Measurements from ENCODE around the gene IRX4.

Gene IRX4

GRCh38 chr5:1882337-1883119, at the start of gene IRX4:
TSS of gene IRX4 (minus strand) at chr5:1882925. CDS start at chr5:1882647, 278 bp downstream.
- DNase-seq (ENCODE audit: low read depth, low spot score): no peak

GRCh38 chr5:1931604-1932231, 49.0 kb upstream of the IRX4 start:
- DNase-seq (ENCODE audit: low read depth, low spot score): no peak

- no peak for DNase-seq (ENCODE audit: low read depth, low spot score)
These were observed 48.3 kb upstream of the IRX4 start for GRCh38 chr5:1930880-1931603.

- DNase-seq (ENCODE audit: low read depth, low spot score): no peak
These were observed 47.8 kb upstream of the IRX4 start for GRCh38 chr5:1930501-1930879.

GRCh38 chr5:1929108-1929991, 46.6 kb upstream of the IRX4 start:
- DNase-seq (ENCODE audit: low read depth, low spot score): no peak

- no peak for DNase-seq (ENCODE audit: low read depth, low spot score)
These were observed 44.0 kb upstream of the IRX4 start for GRCh38 chr5:1926471-1927341.

- DNase-seq (ENCODE audit: low read depth, low spot score): no peak
These were observed 43.3 kb upstream of the IRX4 start for GRCh38 chr5:1926071-1926440.

GRCh38 chr5:1925111-1926070, 42.7 kb upstream of the IRX4 start:
- DNase-seq (ENCODE audit: low read depth, low spot score): no peak

GRCh38 chr5:1923766-1924165, 41.0 kb upstream of the IRX4 start:
- no peak for DNase-seq (ENCODE audit: low read depth, low spot score)

- DNase-seq (ENCODE audit: low read depth, low spot score): no peak
These were observed 40.6 kb upstream of the IRX4 start for GRCh38 chr5:1923341-1923740.

- no peak for DNase-seq (ENCODE audit: low read depth, low spot score)
These were observed 39.0 kb upstream of the IRX4 start for GRCh38 chr5:1921711-1922110.

- no peak for DNase-seq (ENCODE audit: low read depth, low spot score)
These were observed 37.0 kb upstream of the IRX4 start for GRCh38 chr5:1919750-1920149.

- DNase-seq (ENCODE audit: low read depth, low spot score): no peak
These were observed 36.5 kb upstream of the IRX4 start for GRCh38 chr5:1919209-1919566.

GRCh38 chr5:1918488-1919208, 35.9 kb upstream of the IRX4 start:
- DNase-seq (ENCODE audit: low read depth, low spot score): no peak

GRCh38 chr5:1917830-1918487, 35.2 kb upstream of the IRX4 start:
- no peak for DNase-seq (ENCODE audit: low read depth, low spot score)

GRCh38 chr5:1916041-1917001, 33.6 kb upstream of the IRX4 start:
- no peak for DNase-seq (ENCODE audit: low read depth, low spot score)

- DNase-seq (ENCODE audit: low read depth, low spot score): no peak
These were observed 32.6 kb upstream of the IRX4 start for GRCh38 chr5:1915316-1915715.

All from activated naive CD8-positive, alpha-beta T cell treated with anti-CD3 and anti-CD28 coated beads, Interleukin-2, amount 50 U/mL, for 16 hours (primary cell).